Mucosa of descending colon (tissue), 3 donors: ENCODE results near the gene PDE1C. TPM values are rescaled to one million over a fixed set of nuclear protein-coding genes. Genes with fewer than 3 reads are reported as not detected.

Source experiments
- ATAC-seq: fragments of 200-7000 bp; cut with Tn5 transposase; one replicate; pipeline ENCODE4 v1.9.1; 2020; ENCODE audit warnings: mild to moderate bottlenecking, moderate library complexity
- DNase-seq, 3 donors: peaks; one replicate each; pipeline ENCODE4 v3.0.0-alpha.2; 2020
- H3K36me3 ChIP-seq: fragments of 200-600 bp; one replicate; pipeline ENCODE4 v1.8.0; 2021; ENCODE audit warnings: low read depth, mild to moderate bottlenecking
- H3K4me1 ChIP-seq: fragments of 200-600 bp; one replicate; pipeline ENCODE4 v1.8.0; 2021; ENCODE audit warnings: low read depth, mild to moderate bottlenecking
- H3K4me3 ChIP-seq: fragments of 200-600 bp; one replicate; pipeline ENCODE4 v1.8.0; 2021; ENCODE audit warnings: mild to moderate bottlenecking
- H3K9me3 ChIP-seq: fragments of 200-600 bp; one replicate; pipeline ENCODE4 v1.8.0; 2021; ENCODE audit warnings: mild to moderate bottlenecking
- CTCF ChIP-seq: fragments of 200-600 bp; IDR thresholded peaks from one replicate; pipeline ENCODE4 v1.8.0; 2022; ENCODE audit warnings: antibody characterized with exemption, mild to moderate bottlenecking
- intact Hi-C, 2 donors: fragments of 100-400 bp; cut with DNase I in 1 of 2; cut with micrococcal nuclease in 1 of 2; formaldehyde crosslinking; loops; one replicate each; pipeline versions ENCODE4 v1.11.0 to v1.11.1; 2022; cut with DNase I, micrococcal nuclease
- total RNA-seq, 3 donors: library from RNA; stranded (reverse); fragmentation: NEBNext Ultra II Directional in 2 of 3; extraction: Animal tissue kit (Norgen Biotek cat#: 25700) in 2 of 3; gene quantifications; one replicate each; pipeline versions ENCODE4 v1.2.1 to v1.2.4, GENCODE V29; 2021 to 2023
- donor health status: DM: no; HTN: no; CAD: no; lungs with moderate emphysema.
- donor health status: DM: no; HTN: no; CAD: no.
- donor health status: DM: no; HTN: yes; CAD: no.

Gene PDE1C
- total RNA-seq, 3 donors from 2014 or later = 2.5 to 4.8 (median 2.5) TPM

GRCh38 chr7:31935124-31936054, 134.8 kb downstream of the PDE1C start:
- no peak for TF ChIP-seq CTCF
- DNase-seq (no peak), ATAC-seq (no peak)

GRCh38 chr7:31934551-31934950, 135.7 kb downstream of the PDE1C start:
- Histone ChIP-seq H3K9me3 (no peaks in the 10 kb centered on the region), H3K4me1 (no peaks in the 10 kb centered on the region), H3K4me3 (no peak overlapping the region), H3K36me3 (no peaks in the 10 kb centered on the region)
- intact Hi-C loops = no loop called here
- ATAC-seq = no peak
- TF ChIP-seq CTCF = no peak
- no peak for DNase-seq

More at GRCh38 chr7:31935124-31936054, 134.8 kb downstream of the PDE1C start:
- no peak overlapping the region for H3K4me3 ChIP-seq
- intact Hi-C loops = no loop called here
- no peaks in the 10 kb centered on the region for H3K36me3 ChIP-seq
- H3K4me1 ChIP-seq = no peaks in the 10 kb centered on the region
- H3K9me3 ChIP-seq = no peaks in the 10 kb centered on the region

GRCh38 chr7:31933481-31933880, 136.7 kb downstream of the PDE1C start:
- DNase-seq (no peak), ATAC-seq (no peak)
- no peaks in the 10 kb centered on the region for H3K9me3 ChIP-seq
- no peaks in the 10 kb centered on the region for H3K4me1 ChIP-seq
- no peaks in the 10 kb centered on the region for H3K36me3 ChIP-seq
- no peak overlapping the region for H3K4me3 ChIP-seq
- intact Hi-C loops = no loop called here
- TF ChIP-seq CTCF = no peak

- no peak for DNase-seq
- intact Hi-C loops = no loop called here
- Histone ChIP-seq H3K4me3 (no peak overlapping the region), H3K9me3 (no peaks in the 10 kb centered on the region), H3K36me3 (no peaks in the 10 kb centered on the region), H3K4me1 (no peaks in the 10 kb centered on the region)
- TF ChIP-seq CTCF = no peak
- no peak for ATAC-seq
Measured at GRCh38 chr7:31926991-31927584, 143.1 kb downstream of the PDE1C start.

- no peaks in the 10 kb centered on the region for H3K36me3 ChIP-seq
- no peak for TF ChIP-seq CTCF
- H3K4me3 ChIP-seq = no peak overlapping the region
- intact Hi-C loops = no loop called here
- H3K4me1 ChIP-seq = no peaks in the 10 kb centered on the region
- ATAC-seq (no peak), DNase-seq (no peak)
- H3K9me3 ChIP-seq = no peaks in the 10 kb centered on the region
Measured at GRCh38 chr7:31925753-31926454, 144.3 kb downstream of the PDE1C start.
